Dermis microvascular lymphatic vessel endothelial cell (primary cell): ENCODE results near the gene ADAM19. TPM values are rescaled to one million over a fixed set of nuclear protein-coding genes. Genes with fewer than 3 reads are reported as not detected.
A peak's percentile ranks its signal among the peaks of the same experiment; 100 is the strongest.

Experiments
- DNase-seq, 2 donors: peaks; one replicate each; pipeline versions ENCODE4 v3.0.0 to v3.0.0-alpha.2; 2010; ENCODE audit warnings: low read depth in 2 of 2
- total RNA-seq: library from RNA; depleted of rRNA; stranded (reverse); fragments of >200 nt; gene quantifications from 2 replicates; pipeline ENCODE4 v1.2.1, GENCODE V29; 2014

ADAM19 gene
- total RNA-seq, 1 donor from 2014 or later, result 35.0 TPM

GRCh38 chr5:157542282-157543000, 33.1 kb downstream of the ADAM19 start:
- DNase-seq, result no peak

GRCh38 chr5:157541447-157542118, 34.0 kb downstream of the ADAM19 start:
- DNase-seq, result peak in 1 of 2 donors; percentile 25

- peak; percentile 56 to 93 for DNase-seq
Measured at GRCh38 chr5:157540707-157541446, 34.7 kb downstream of the ADAM19 start.

- peak in 1 of 2 donors; percentile 67 for DNase-seq
Measured at GRCh38 chr5:157540124-157540523, 35.5 kb downstream of the ADAM19 start.

GRCh38 chr5:157539503-157540022, 36.0 kb downstream of the ADAM19 start:
- no peak for DNase-seq

GRCh38 chr5:157538311-157538710, 37.3 kb downstream of the ADAM19 start:
- DNase-seq, result no peak

- no peak for DNase-seq
Measured at GRCh38 chr5:157535042-157535865, 40.3 kb downstream of the ADAM19 start.

GRCh38 chr5:157533011-157533481, 42.5 kb downstream of the ADAM19 start:
- no peak for DNase-seq

- no peak for DNase-seq
Measured at GRCh38 chr5:157532022-157532421, 43.6 kb downstream of the ADAM19 start.

GRCh38 chr5:157530226-157530972, 45.2 kb downstream of the ADAM19 start:
- no peak for DNase-seq

GRCh38 chr5:157529002-157529401, 46.6 kb downstream of the ADAM19 start:
- no peak for DNase-seq

- DNase-seq, result peak in 1 of 2 donors; percentile 89
Measured at GRCh38 chr5:157528036-157528632, 47.4 kb downstream of the ADAM19 start.

- DNase-seq, result no peak
Measured at GRCh38 chr5:157524887-157525286, 50.7 kb downstream of the ADAM19 start.

- DNase-seq, result no peak
Measured at GRCh38 chr5:157523976-157524375, 51.6 kb downstream of the ADAM19 start.

GRCh38 chr5:157521704-157522029, 53.9 kb downstream of the ADAM19 start:
- peak in 1 of 2 donors; percentile 90 for DNase-seq

GRCh38 chr5:157520911-157521703, 54.5 kb downstream of the ADAM19 start:
- DNase-seq, result peak in 1 of 2 donors; percentile 81

GRCh38 chr5:157519579-157520253, 55.9 kb downstream of the ADAM19 start:
- no peak for DNase-seq

GRCh38 chr5:157518963-157519362, 56.6 kb downstream of the ADAM19 start:
- DNase-seq, result no peak
